Measurements from ENCODE around the gene P3R3URF. TPM values are rescaled to one million over a fixed set of nuclear protein-coding genes. Genes with fewer than 3 reads are reported as not detected.
A peak's percentile ranks its signal among the peaks of the same experiment; 100 is the strongest.

The P3R3URF gene
- total and polyA plus RNA-seq, 4 donors, result not detected

DNA sequence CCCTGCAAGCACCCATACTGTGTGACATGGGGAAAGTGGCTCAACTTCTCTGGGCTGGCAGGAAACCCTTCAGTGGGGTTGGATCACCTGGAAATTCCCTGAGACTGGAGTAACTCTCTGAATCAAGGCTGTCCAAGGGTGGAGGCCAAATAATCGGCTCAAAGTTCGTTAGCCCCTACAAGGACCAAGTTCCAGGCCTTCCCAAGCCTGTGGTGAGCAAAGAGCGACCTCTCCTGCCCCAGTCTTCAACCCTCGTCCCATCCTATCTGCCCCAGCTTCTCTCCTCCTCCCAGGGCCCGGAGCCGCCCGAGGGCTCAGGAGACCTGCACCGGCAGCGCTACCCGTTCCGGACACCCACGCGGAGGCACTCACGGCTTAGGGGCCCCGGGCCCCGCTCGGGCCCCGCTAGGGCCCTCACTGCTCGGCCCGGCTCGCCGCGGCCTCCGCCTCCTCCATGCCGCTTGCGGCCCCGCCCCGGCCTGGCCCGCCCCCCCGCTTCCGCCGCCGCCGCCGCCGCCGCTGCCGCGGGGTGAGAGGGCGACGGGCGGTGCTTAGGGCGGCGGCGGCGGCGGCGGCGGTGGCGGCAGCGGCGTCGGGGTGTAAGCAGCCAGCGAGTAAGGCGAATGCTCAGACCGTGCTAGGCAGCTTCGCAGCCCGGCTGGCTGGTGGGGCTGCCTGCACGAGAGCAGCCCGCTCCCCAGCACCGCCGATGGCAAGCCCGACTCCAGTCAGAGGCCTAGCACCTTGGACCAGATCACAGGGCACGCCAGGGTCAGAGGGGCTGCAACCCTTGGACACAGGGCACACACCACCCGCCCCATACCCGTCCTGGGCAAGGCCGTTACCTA is 21.9 kb upstream of the P3R3URF start, which contains the start of gene POMGNT1:
Gene POMGNT1, minus strand, starts transcription at position 471 of the 848 bp plus-strand sequence. CDS start 613 bp downstream, outside the sequence.
- peak within 1 kb of the TSS in 1 of 2 donors; percentile 37 for H3K27ac ChIP-seq (ENCODE audit: low read depth in 1 of 2, low read length in 2 of 2)
- intact Hi-C loops (cut with DNase I), result loop anchor here in 1 of 2 donors (2.0 kb wide), 1 partner anchor 15 kb away; no protein-coding TSS in a partner anchor
- H3K36me3 ChIP-seq (ENCODE audit: control insufficient read depth in 1 of 2, insufficient read depth in 2 of 2, low read length in 1 of 2), result peaks cover 0 to 1% of the 10 kb centered on the region in 2 donors
- ATAC-seq (ENCODE audit: low FRiP score) (peak; percentile 89), DNase-seq (peak; percentile 73 to 90)
- H3K4me1 ChIP-seq (ENCODE audit: control insufficient read depth in 1 of 2, insufficient read depth in 2 of 2, low read length in 2 of 2), result peaks cover 0 to 7% of the 10 kb centered on the region in 2 donors
- 1% methylated on average over 27 to 67 of the region's 67 CpGs for WGBS, 2 donors
- no peaks in the 10 kb centered on the region for H3K9me3 ChIP-seq (ENCODE audit: control insufficient read depth, low read length)
- peak within 1 kb of the TSS; percentile 39 to 47 for H3K4me3 ChIP-seq (ENCODE audit: low read length in 2 of 2)
- no peaks in the 10 kb centered on the region for H3K27me3 ChIP-seq (ENCODE audit: control insufficient read depth in 1 of 2, insufficient read depth in 2 of 2, low read length in 1 of 2)

DNA sequence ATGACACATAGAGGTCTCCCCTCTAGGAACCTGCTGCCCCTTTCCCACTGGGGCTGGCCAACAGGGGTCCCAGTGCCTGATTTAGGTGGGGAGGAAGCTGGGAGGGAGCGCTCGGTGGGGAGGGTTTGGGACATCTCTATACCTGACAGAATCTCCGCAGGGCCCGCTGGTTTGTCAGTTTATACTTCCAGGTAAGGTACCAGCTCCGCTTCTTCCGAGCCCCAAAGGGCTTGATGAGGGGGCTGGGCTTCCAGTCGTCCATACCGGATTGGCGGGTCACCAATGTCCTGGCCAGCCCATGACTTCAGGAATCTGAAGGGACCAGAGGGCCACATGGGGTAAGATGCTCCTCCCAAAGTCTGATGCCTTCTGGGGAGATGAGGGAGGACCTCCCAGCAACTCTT is 21.3 kb upstream of the P3R3URF start:
- whole genome bisulfite sequencing, 2 donors, result 41 to 46% methylated on average over 9 of the region's 9 CpGs
- Histone ChIP-seq H3K27ac (ENCODE audit: low read depth in 1 of 2, low read length in 2 of 2) (no peak overlapping the region), H3K36me3 (ENCODE audit: control insufficient read depth in 1 of 2, insufficient read depth in 2 of 2, low read length in 1 of 2) (peaks cover 0 to 3% of the 10 kb centered on the region in 2 donors), H3K4me3 (ENCODE audit: low read length in 2 of 2) (peak overlapping the region; percentile 39 to 47), H3K9me3 (ENCODE audit: control insufficient read depth, low read length) (no peaks in the 10 kb centered on the region), H3K4me1 (ENCODE audit: control insufficient read depth in 1 of 2, insufficient read depth in 2 of 2, low read length in 2 of 2) (peaks cover 0 to 7% of the 10 kb centered on the region in 2 donors), H3K27me3 (ENCODE audit: control insufficient read depth in 1 of 2, insufficient read depth in 2 of 2, low read length in 1 of 2) (no peaks in the 10 kb centered on the region)
- peak in 1 of 2 donors; percentile 59 for DNase-seq
- intact Hi-C loops (cut with DNase I), result no loop called here
- no peak for ATAC-seq (ENCODE audit: low FRiP score)

DNA sequence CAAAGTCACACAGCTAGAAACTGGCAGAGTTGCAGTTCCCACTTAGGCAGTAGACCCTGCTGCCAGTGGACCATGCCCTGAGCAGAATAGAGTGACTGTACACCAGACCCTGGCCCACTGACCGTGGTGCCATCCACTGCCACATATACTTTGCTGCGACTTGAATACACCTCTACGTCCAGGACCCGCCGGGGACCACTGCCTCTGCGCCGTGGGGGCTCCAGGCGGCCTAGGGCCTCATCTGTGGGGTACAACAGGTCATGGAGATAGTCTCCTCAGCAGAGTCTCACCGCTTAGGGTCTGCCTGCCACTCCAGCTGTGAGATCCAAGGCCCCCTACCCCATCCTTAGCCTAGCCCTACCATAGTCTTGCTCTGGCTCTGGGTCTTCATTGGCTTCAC is 20.3 kb upstream of the P3R3URF start:
- Histone ChIP-seq H3K36me3 (ENCODE audit: control insufficient read depth in 1 of 2, insufficient read depth in 2 of 2, low read length in 1 of 2) (peaks cover 0 to 5% of the 10 kb centered on the region in 2 donors), H3K4me1 (ENCODE audit: control insufficient read depth in 1 of 2, insufficient read depth in 2 of 2, low read length in 2 of 2) (peaks cover 0 to 7% of the 10 kb centered on the region in 2 donors), H3K27me3 (ENCODE audit: control insufficient read depth in 1 of 2, insufficient read depth in 2 of 2, low read length in 1 of 2) (no peaks in the 10 kb centered on the region), H3K4me3 (ENCODE audit: low read length in 2 of 2) (no peak overlapping the region), H3K27ac (ENCODE audit: low read depth in 1 of 2, low read length in 2 of 2) (no peak overlapping the region), H3K9me3 (ENCODE audit: control insufficient read depth, low read length) (no peaks in the 10 kb centered on the region)
- 92 to 93% methylated on average over 9 of the region's 9 CpGs for WGBS, 2 donors
- intact Hi-C loops (cut with DNase I), result no loop called here
- ATAC-seq (ENCODE audit: low FRiP score) (no peak), DNase-seq (peak in 1 of 2 donors; percentile 68)

DNA sequence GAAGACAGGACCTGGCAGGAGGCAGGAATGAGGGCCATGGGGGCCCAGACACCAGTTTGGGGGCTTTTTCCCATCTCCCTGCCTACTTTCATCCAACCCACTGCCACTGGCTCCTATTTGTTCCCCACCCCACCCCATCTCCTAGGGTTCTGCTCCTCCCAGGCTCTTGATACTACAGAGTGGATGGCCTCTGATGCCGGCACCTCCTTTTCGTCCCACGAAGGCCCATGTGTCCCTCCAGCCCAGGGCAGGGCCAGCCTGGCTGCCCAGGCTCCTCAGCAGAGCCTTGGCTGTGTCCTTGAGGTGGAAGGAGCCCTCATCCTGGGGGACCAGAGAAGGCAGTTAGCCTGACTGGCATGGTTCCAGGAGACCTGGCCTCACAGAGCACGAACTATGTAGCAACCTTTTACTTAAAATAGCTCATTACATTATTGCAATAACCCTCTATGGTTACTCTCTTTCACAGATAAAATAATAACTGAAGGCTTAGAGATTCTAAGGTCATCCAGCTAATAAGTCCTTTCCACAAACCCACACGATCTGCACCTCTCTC is 18.4 kb upstream of the P3R3URF start:
- WGBS, 2 donors, result 56 to 58% methylated on average over 5 of the region's 5 CpGs
- ATAC-seq (ENCODE audit: low FRiP score), result no peak

DNA sequence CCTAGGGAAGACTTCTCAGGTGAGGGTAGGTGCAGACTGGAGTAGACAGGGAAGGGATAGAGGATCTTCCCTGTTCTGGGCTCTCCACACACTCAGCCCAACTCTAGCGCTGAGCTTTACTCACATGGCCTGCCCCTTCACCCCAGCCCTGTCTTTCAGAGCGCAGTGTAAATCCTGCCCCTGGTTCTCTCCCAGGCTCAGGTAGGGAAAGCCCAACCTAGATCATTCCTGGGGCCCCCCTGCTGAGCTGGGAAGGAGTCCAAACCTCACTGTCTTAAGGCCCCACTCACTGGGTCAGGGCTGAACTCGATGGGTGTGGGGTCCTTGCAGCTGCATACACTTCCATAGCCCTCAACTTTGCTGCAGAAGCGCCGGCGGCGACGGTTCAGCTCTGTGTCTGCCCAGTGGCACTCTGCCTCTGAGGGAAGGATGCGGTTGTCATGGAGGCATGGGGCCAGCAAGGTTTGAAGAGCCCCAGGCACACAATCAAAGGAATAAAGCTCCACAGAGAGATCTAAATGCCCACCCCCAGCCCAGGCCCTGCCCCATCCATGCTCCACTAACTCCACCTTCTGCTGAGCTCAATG is 17.8 kb upstream of the P3R3URF start:
- peaks cover 0 to 7% of the 10 kb centered on the region in 2 donors for H3K4me1 ChIP-seq (ENCODE audit: control insufficient read depth in 1 of 2, insufficient read depth in 2 of 2, low read length in 2 of 2)
- H3K27me3 ChIP-seq (ENCODE audit: control insufficient read depth in 1 of 2, insufficient read depth in 2 of 2, low read length in 1 of 2), result no peaks in the 10 kb centered on the region
- H3K27ac ChIP-seq (ENCODE audit: low read depth in 1 of 2, low read length in 2 of 2), result no peak overlapping the region
- H3K4me3 ChIP-seq (ENCODE audit: low read length in 2 of 2), result no peak overlapping the region
- H3K9me3 ChIP-seq (ENCODE audit: control insufficient read depth, low read length), result no peaks in the 10 kb centered on the region
- peaks cover 0 to 5% of the 10 kb centered on the region in 2 donors for H3K36me3 ChIP-seq (ENCODE audit: control insufficient read depth in 1 of 2, insufficient read depth in 2 of 2, low read length in 1 of 2)
- ATAC-seq (ENCODE audit: low FRiP score) (no peak), DNase-seq (peak in 1 of 2 donors; percentile 70)
- intact Hi-C loops (cut with DNase I), result no loop called here
- 77 to 87% methylated on average over 9 of the region's 9 CpGs for WGBS, 2 donors

More for the DNA sequence above, 18.4 kb upstream of the P3R3URF start:
- intact Hi-C loops (cut with DNase I), result no loop called here
- H3K36me3 ChIP-seq (ENCODE audit: control insufficient read depth in 1 of 2, insufficient read depth in 2 of 2, low read length in 1 of 2), result peaks cover 0 to 5% of the 10 kb centered on the region in 2 donors
- peaks cover 0 to 7% of the 10 kb centered on the region in 2 donors for H3K4me1 ChIP-seq (ENCODE audit: control insufficient read depth in 1 of 2, insufficient read depth in 2 of 2, low read length in 2 of 2)
- H3K4me3 ChIP-seq (ENCODE audit: low read length in 2 of 2), result no peak overlapping the region
- no peaks in the 10 kb centered on the region for H3K9me3 ChIP-seq (ENCODE audit: control insufficient read depth, low read length)
- H3K27ac ChIP-seq (ENCODE audit: low read depth in 1 of 2, low read length in 2 of 2), result no peak overlapping the region
- H3K27me3 ChIP-seq (ENCODE audit: control insufficient read depth in 1 of 2, insufficient read depth in 2 of 2, low read length in 1 of 2), result no peaks in the 10 kb centered on the region
- peak in 1 of 2 donors; percentile 55 for DNase-seq

DNA sequence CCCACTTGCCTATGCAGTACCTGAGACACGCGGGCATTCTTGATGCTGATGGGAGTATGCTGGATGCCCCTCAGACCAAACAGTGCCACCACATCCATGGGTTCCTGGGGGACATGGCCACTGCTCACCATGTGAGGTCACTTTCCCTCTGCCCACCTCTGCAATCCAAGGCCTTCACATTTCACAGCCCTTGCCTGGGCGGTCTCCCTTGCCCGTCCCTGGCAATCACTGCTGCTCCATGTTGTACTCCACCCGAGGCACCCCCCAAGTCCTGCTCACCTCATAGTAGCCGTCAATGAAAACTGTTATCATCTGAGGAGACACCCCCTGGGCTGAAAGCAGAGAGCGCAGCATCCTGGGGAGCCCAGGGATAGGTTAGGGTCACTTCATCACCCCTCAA is 17.0 kb upstream of the P3R3URF start:
- DNase-seq (peak in 1 of 2 donors; percentile 62), ATAC-seq (ENCODE audit: low FRiP score) (no peak)
- H3K36me3 ChIP-seq (ENCODE audit: control insufficient read depth in 1 of 2, insufficient read depth in 2 of 2, low read length in 1 of 2), result peaks cover 0 to 5% of the 10 kb centered on the region in 2 donors
- H3K4me1 ChIP-seq (ENCODE audit: control insufficient read depth in 1 of 2, insufficient read depth in 2 of 2, low read length in 2 of 2), result peaks cover 0 to 7% of the 10 kb centered on the region in 2 donors
- intact Hi-C loops (cut with DNase I), result no loop called here
- no peaks in the 10 kb centered on the region for H3K27me3 ChIP-seq (ENCODE audit: control insufficient read depth in 1 of 2, insufficient read depth in 2 of 2, low read length in 1 of 2)
- H3K4me3 ChIP-seq (ENCODE audit: low read length in 2 of 2), result no peak overlapping the region
- no peaks in the 10 kb centered on the region for H3K9me3 ChIP-seq (ENCODE audit: control insufficient read depth, low read length)
- H3K27ac ChIP-seq (ENCODE audit: low read depth in 1 of 2, low read length in 2 of 2), result no peak overlapping the region
- 90% methylated on average over 7 of the region's 7 CpGs for WGBS, 2 donors

DNA sequence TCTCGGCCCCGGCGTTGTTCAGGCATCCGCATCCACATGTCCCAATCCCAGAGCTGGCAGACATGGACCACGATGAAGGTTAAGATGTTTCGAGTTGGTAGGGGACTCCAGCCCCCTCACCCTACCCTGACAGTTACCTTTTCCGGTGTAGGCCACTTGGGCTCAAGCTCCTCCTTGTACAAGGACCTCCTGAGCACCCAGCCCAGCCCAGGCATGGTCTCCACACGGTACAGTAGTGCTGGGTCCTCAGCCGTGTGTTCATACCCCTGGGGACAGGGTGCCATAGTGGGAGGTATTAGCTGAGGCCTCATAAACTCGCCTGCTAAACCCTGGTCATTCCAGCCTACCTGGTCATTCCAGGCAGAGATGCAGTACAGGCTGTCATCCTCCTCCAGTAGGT is 15.9 kb upstream of the P3R3URF start:
- peaks cover 5% of the 10 kb centered on the region in 2 donors for H3K36me3 ChIP-seq (ENCODE audit: control insufficient read depth in 1 of 2, insufficient read depth in 2 of 2, low read length in 1 of 2)
- WGBS, 2 donors, result 91 to 94% methylated on average over 10 of the region's 10 CpGs
- intact Hi-C loops (cut with DNase I), result no loop called here

DNA sequence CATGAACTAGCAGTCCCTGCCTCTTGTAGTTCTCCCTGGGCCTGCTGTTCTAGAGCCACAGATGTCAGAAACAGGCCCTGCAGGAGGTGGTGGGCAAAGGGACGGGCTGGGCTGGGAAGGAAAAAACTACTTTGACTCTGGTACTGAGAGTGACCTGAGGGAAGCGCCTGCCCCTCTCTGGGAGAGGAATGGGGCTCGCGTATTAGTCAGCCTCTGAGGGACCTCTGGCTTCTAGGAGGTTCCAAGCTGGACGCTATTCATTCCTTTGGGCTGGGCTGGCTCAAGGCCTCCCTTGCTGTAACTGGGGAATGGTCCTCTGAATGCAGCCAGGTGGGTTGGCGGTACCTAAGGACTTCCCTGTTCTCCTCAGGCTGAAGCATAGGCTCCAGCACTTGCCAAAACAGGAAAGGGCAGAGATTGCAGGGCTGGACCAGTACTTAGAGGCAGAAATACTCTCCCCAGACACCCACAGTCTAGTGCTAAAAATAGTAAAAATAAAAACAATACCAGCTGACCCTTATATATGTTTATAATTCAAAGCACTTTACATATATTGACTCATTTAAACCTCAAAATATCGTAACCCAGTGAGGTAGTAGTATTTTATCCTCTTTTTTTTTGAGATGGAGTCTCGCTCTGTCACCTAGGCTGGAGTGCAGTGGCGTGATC is 14.9 kb upstream of the P3R3URF start:
- peaks cover 5% of the 10 kb centered on the region in 2 donors for H3K36me3 ChIP-seq (ENCODE audit: control insufficient read depth in 1 of 2, insufficient read depth in 2 of 2, low read length in 1 of 2)
- 48 to 53% methylated on average over 9 of the region's 9 CpGs for WGBS, 2 donors
- H3K9me3 ChIP-seq (ENCODE audit: control insufficient read depth, low read length), result no peaks in the 10 kb centered on the region
- no peak overlapping the region for H3K4me3 ChIP-seq (ENCODE audit: low read length in 2 of 2)
- intact Hi-C loops (cut with DNase I), result no loop called here
- H3K27ac ChIP-seq (ENCODE audit: low read depth in 1 of 2, low read length in 2 of 2), result no peak overlapping the region
- DNase-seq (peak in 1 of 2 donors; percentile 45), ATAC-seq (ENCODE audit: low FRiP score) (no peak)
- no peaks in the 10 kb centered on the region for H3K27me3 ChIP-seq (ENCODE audit: control insufficient read depth in 1 of 2, insufficient read depth in 2 of 2, low read length in 1 of 2)
- H3K4me1 ChIP-seq (ENCODE audit: control insufficient read depth in 1 of 2, insufficient read depth in 2 of 2, low read length in 2 of 2), result no peaks in the 10 kb centered on the region

More for the DNA sequence above, 15.9 kb upstream of the P3R3URF start:
- H3K27ac ChIP-seq (ENCODE audit: low read depth in 1 of 2, low read length in 2 of 2), result no peak overlapping the region
- H3K4me3 ChIP-seq (ENCODE audit: low read length in 2 of 2), result no peak overlapping the region
- no peaks in the 10 kb centered on the region for H3K9me3 ChIP-seq (ENCODE audit: control insufficient read depth, low read length)
- peaks cover 0 to 3% of the 10 kb centered on the region in 2 donors for H3K4me1 ChIP-seq (ENCODE audit: control insufficient read depth in 1 of 2, insufficient read depth in 2 of 2, low read length in 2 of 2)
- ATAC-seq (ENCODE audit: low FRiP score) (no peak), DNase-seq (peak in 1 of 2 donors; percentile 51)
- no peaks in the 10 kb centered on the region for H3K27me3 ChIP-seq (ENCODE audit: control insufficient read depth in 1 of 2, insufficient read depth in 2 of 2, low read length in 1 of 2)
